ENCODE results near the gene PDPN. TPM values are rescaled to one million over a fixed set of nuclear protein-coding genes. Genes with fewer than 3 reads are reported as not detected.
A peak's percentile ranks its signal among the peaks of the same experiment; 100 is the strongest.

PDPN gene
- total RNA-seq, 2 donors from 2014 or later = 29.9 to 43.2 TPM

- DNase-seq = peak; percentile 87
- TF ChIP-seq CTCF (conservative IDR thresholded peaks at IDR 0.05) = no peak
- H3K36me3 ChIP-seq (ENCODE audit: control insufficient read depth, insufficient read depth, low read length) = no peaks in the 10 kb centered on the region
- peak overlapping the region; percentile 91 for H3K27ac Mint-ChIP-seq
- H3K4me3 Mint-ChIP-seq = peak overlapping the region; percentile 82
- H3K9me3 ChIP-seq (ENCODE audit: control insufficient read depth, low read length) = no peaks in the 10 kb centered on the region
- no peaks in the 10 kb centered on the region for H3K4me1 ChIP-seq (ENCODE audit: control insufficient read depth, insufficient read depth, low read length)
- peak overlapping the region; percentile 51 for H3K9ac ChIP-seq (ENCODE audit: extremely low read depth, low read length, poor library complexity, severe bottlenecking)
- peak overlapping the region; percentile 94 for H3K27ac ChIP-seq (ENCODE audit: low read depth, low read length)
- peaks cover 48% of the 10 kb centered on the region for H3K27me3 Mint-ChIP-seq (ENCODE audit: insufficient read depth)
- WGBS, 2 experiments (ENCODE audit: insufficient coverage in 1 of 2, insufficient read length in 1 of 2) = 10 to 11% methylated on average over 10 to 47 of the region's 47 CpGs
- H3K4me1 Mint-ChIP-seq = peaks cover 18% of the 10 kb centered on the region
- H3K4me3 ChIP-seq (ENCODE audit: low read length) = peak overlapping the region; percentile 86
- no peaks in the 10 kb centered on the region for H3K9me3 Mint-ChIP-seq
- peaks cover 31% of the 10 kb centered on the region for H3K27me3 ChIP-seq (ENCODE audit: control insufficient read depth, insufficient read depth, low read length, poor library complexity, severe bottlenecking)
- H3K36me3 Mint-ChIP-seq (ENCODE audit: low read depth) = no peaks in the 10 kb centered on the region
Measured at GRCh38 chr1:13583966-13584791, 547 bp downstream of the PDPN start.

- 67 to 70% methylated on average over 9 to 11 of the region's 11 CpGs for WGBS, 2 experiments (ENCODE audit: insufficient coverage in 1 of 2, insufficient read length in 1 of 2)
- H3K27me3 ChIP-seq (ENCODE audit: control insufficient read depth, insufficient read depth, low read length, poor library complexity, severe bottlenecking) = peaks cover 31% of the 10 kb centered on the region
- no peaks in the 10 kb centered on the region for H3K9me3 Mint-ChIP-seq
- H3K36me3 Mint-ChIP-seq (ENCODE audit: low read depth) = peaks cover 2% of the 10 kb centered on the region
- no peaks in the 10 kb centered on the region for H3K9me3 ChIP-seq (ENCODE audit: control insufficient read depth, low read length)
- H3K27ac Mint-ChIP-seq = no peak overlapping the region
- no peaks in the 10 kb centered on the region for H3K36me3 ChIP-seq (ENCODE audit: control insufficient read depth, insufficient read depth, low read length)
- H3K4me1 ChIP-seq (ENCODE audit: control insufficient read depth, insufficient read depth, low read length) = no peaks in the 10 kb centered on the region
- peaks cover 18% of the 10 kb centered on the region for H3K4me1 Mint-ChIP-seq
- H3K4me3 Mint-ChIP-seq = peak overlapping the region; percentile 82
- peak overlapping the region; percentile 94 for H3K27ac ChIP-seq (ENCODE audit: low read depth, low read length)
- peaks cover 44% of the 10 kb centered on the region for H3K27me3 Mint-ChIP-seq (ENCODE audit: insufficient read depth)
- no peak overlapping the region for H3K9ac ChIP-seq (ENCODE audit: extremely low read depth, low read length, poor library complexity, severe bottlenecking)
- no peak for TF ChIP-seq CTCF (conservative IDR thresholded peaks at IDR 0.05)
- DNase-seq = no peak
- peak overlapping the region; percentile 86 for H3K4me3 ChIP-seq (ENCODE audit: low read length)
Measured at GRCh38 chr1:13584876-13585611, 1.4 kb downstream of the PDPN start.

GRCh38 chr1:13585612-13585991, 2.0 kb downstream of the PDPN start:
- no peak for TF ChIP-seq CTCF (conservative IDR thresholded peaks at IDR 0.05)
- Mint-ChIP-seq H3K27ac (no peak overlapping the region), H3K36me3 (ENCODE audit: low read depth) (peaks cover 2% of the 10 kb centered on the region), H3K9me3 (no peaks in the 10 kb centered on the region), H3K4me3 (peak overlapping the region; percentile 82), H3K4me1 (peaks cover 18% of the 10 kb centered on the region), H3K27me3 (ENCODE audit: insufficient read depth) (peaks cover 42% of the 10 kb centered on the region)
- H3K27me3 ChIP-seq (ENCODE audit: control insufficient read depth, insufficient read depth, low read length, poor library complexity, severe bottlenecking) = peaks cover 31% of the 10 kb centered on the region
- H3K27ac ChIP-seq (ENCODE audit: low read depth, low read length) = peak overlapping the region; percentile 94
- H3K4me3 ChIP-seq (ENCODE audit: low read length) = no peak overlapping the region
- H3K36me3 ChIP-seq (ENCODE audit: control insufficient read depth, insufficient read depth, low read length) = no peaks in the 10 kb centered on the region
- no peaks in the 10 kb centered on the region for H3K9me3 ChIP-seq (ENCODE audit: control insufficient read depth, low read length)
- peak; percentile 68 for DNase-seq
- 46 to 47% methylated on average over 5 to 9 of the region's 9 CpGs for WGBS, 2 experiments (ENCODE audit: insufficient coverage in 1 of 2, insufficient read length in 1 of 2)
- no peaks in the 10 kb centered on the region for H3K4me1 ChIP-seq (ENCODE audit: control insufficient read depth, insufficient read depth, low read length)
- H3K9ac ChIP-seq (ENCODE audit: extremely low read depth, low read length, poor library complexity, severe bottlenecking) = no peak overlapping the region
